NCI-H128 (cell line): ENCODE data around the gene ITGA8.
"Not testable (repeated sequence)": the region's sequence is repeated elsewhere in the genome, so short reads cannot be mapped to it uniquely, and the experiment has no call there.

Source experiments
- DNase-seq: peaks from one replicate; lab custom pipeline; 2025; ENCODE audit not compliant: unreplicated experiment; lab: John Stamatoyannopoulos, UW

The ITGA8 gene

DNA sequence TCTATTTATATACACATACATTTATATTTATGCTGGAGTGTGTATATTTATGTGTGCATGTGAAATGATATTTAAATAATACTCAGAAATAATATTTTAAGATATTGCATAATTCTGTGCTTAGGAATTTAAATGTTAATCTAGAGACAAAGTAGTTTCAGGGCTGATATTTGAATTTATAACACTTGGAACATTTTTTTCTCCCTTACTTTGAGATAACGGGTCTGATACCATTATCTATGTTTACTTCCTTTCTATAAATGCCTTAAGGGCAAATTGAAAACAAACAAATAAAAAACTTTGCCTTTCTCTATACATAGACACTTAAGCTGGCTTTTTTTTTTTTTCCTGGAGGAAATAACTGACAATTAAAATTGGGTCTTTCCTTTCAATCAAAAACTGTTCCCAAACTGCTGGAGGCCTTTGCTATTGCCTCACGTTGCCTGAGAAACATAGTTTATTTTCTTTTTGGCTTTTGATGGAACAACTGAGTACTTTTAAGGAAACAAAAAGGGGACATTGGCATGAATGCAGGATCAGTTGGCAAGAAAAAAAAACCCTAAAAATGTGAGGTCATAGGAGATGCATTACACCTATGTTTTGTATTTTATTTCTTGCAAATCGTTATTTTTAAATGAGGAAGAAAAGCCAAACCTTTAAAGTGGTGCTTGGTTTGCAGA is 98.7 kb downstream of the ITGA8 start:
- DNase-seq, result no peak

DNA sequence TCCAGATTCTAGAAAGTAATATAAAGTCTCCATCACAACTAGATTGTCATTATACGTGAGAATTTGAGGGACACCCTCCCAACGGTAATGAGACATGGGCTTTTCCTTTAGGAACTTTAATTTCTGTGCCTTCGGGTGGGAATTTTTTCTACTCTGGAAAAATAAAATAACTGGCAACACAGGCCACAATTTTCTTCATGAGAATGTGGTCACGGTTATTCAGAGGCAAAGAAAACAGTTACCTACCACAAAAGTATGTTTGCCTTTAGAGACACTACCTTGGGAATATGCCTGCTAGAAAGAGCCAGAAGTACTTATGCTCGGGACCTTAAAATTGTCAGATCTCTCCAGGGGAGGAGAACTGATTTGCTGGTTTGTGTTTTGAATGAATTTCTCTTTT is 99.4 kb downstream of the ITGA8 start:
- DNase-seq, result no peak

DNA sequence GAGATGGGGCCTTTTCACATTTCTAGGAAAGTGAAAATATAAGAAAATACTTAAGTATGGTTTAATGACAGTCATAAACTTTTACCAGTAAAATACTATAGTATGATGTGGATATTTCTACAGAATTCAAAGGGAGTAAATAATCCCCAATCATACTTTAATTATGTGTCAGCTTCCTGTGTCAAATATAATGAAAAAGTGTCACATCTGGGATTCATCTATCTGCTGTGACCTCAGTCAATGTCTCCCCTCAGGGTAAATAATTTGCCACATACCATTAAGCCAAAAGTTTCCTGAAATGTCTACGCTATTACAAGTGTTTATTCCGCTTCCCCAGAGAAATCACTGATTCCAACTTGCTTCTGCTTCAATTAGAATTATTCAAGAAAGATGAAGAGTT is 110.5 kb downstream of the ITGA8 start:
- no peak for DNase-seq

DNA sequence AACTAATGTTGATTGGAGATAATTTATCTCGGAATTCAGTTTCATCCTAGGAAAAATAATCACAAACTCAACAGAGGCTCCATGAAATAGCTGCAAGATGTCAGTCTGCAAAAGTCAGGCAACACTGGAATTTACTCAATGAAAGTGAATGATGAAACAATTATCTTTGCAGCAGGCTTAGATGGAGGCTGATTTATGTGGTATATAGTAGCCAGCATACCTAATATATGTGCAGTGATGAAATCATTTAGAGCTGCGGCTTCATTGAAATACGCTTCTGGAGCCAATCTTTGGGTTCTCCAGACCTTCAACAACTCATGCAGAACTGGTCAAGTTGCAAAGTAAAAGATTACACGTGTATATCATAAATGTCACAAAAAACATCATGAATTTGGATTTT is 113.3 kb downstream of the ITGA8 start:
- no peak for DNase-seq

DNA sequence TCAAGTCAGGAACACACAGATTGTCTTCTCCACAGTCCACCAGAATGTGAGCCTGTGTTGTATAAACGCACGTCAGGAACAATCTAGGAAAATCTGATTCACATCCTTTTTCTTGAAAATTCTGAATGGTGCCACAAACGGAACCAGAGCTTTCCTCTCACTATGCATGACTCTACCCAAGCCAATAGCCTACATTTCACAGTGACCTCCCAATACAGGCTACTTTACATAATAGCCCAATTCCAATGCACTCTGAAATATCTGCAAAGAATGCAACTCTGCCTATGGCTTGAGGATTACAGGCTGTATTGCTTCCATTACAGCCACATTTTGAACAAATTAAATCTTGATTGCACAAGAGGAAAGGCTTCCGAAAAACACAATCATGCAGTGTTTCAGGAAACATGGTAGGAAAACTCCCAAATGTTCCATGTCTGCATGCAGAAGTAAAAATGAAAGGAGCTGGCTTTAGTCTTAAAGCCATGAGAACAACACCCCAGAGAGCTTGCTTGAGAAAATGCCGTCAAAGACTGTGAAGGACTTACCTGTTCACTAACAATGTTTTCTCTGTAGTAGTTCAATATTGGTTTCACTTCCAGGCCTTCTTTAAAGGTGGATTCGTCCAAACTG is 113.9 kb downstream of the ITGA8 start:
- no peak for DNase-seq

DNA sequence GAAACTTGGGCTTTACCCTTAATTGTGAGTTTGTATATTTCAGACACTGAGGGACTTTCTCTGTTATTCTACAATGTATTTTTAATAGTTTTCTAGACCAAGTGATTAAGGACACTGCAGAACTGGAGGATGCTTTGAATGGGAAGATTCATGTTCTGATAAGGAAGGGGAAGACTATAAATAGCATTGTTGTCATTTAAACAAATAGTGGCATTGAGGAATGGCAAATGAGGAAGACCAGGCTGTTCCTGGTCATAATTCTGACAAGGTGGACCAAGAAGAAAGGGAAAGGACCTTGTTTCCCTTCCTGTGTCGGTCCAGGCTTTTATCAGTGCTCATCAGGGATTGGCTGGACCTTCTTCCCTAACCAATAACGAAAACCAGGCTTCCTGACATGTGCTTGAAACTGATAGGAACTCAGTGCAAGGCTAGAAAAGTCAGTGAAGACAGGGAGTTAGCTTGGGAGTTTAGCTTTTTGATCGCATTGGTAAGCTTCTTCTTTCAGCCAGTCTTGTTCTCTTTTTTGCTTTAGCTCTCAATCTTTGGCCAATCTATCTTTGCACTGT is 116.2 kb downstream of the ITGA8 start:
- DNase-seq, result no peak

DNA sequence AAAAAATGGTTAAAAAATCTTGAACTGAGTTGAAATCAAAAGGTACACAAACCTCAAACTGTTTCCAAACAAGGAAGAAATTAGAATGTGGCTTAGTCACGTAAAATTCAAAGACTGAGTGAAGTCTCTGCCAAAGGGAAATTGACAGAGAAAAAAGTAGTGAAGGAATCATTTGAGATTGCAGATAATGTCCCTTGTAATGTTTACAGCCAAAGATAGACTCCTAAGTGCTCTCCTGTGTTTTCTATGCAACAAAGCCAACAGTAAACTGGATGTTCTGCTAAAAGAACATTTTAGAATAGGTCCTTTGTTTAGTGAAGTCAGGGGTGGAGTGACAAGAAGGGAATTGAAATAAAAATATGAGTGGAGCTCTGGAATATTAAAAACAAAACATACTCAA is 117.9 kb downstream of the ITGA8 start:
- DNase-seq, result no peak

DNA sequence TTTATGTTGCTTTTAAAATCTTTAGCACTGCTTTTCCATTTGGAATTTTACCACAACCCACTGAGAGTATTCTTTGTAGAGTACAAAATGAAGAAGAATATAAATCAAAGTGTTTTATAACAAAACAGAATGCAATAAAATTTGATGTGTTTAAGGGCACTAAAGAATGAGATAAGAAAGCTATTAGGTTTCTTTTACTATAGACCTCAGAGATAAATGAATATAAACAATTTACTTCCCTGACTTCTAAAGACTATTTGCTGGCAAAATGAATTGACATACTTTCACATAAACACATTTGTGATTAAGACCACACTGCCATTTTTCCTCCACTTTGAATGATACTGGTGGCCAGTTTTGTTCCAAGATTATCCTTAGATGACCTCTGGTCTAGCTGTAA is 124.5 kb downstream of the ITGA8 start:
- DNase-seq, result no peak

DNA sequence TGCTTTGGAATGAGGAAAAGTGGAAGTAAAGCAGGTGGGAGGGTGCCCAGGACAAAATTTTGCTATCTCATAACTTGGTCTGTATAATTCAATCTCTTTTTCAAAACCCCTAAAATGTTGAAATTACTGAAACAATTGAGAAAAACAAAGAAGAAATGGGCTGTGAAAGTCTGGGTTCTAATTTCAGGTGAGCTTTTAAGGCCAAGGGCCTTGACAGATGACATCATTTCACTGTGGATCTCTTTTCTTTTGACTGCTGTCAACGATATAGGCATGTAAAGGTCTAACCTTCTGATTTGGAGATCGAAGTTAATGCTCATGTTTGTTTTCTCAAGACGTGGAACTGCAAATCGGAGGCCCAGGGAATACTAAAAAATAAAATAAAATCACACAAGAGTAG is 127.8 kb downstream of the ITGA8 start:
- DNase-seq, result no peak

DNA sequence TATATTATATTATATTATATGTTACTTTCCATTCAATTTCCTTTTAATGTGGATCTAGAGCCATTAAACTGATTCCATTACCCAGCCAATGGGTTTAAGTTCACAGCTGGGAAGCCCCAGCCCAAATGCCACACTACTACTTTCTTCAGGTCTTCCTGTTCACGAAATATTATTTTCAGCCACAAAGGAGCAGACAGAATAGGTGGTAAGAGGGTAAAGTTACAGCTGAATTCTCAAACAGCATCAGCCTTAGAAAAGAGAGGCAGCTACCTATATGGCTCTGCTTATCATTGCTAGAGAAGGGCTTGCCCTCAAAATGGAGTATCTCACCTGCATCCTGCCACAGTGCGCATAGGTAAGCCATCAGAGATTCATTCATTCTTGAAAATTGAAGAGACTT is 128.3 kb downstream of the ITGA8 start:
- no peak for DNase-seq

DNA sequence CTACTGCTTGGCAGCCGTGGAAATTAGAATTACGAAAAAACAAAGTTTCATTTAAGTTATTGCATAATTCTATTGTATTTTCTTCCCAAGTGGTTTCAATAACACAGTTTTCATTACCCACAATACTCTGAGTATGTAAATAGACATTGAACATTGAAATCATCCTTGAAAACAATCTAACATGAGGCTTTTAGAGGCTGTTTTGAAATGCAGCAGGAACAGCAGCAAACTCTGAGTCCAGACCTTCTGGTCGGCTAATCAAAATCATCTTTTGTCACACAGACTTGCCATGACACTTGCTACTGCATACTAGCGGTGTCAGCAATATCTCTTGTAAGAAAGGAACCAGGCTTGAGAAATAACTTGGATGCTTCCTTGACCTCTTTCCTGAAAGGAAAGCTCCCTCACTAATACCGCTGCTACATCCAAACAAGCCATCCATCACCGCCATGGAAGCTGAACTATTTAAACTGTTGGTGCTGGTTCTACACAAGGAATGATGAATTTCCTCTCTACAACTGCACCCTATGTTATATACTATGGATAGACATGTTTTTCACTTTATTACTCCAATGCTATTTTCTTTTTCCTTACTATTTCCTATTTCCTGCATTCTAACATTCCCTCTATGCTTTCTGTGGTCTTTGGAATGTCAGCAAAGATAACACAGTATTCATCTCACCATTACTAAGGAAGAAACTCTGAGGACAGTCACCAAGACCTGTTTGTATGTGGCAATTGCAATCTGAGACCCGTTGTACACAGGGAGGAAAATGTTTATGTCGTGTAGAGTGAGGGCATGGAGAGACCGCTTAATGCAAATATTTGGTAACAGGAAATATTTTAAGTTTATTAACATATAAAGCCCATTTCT is 130.8 kb downstream of the ITGA8 start:
- no peak for DNase-seq

DNA sequence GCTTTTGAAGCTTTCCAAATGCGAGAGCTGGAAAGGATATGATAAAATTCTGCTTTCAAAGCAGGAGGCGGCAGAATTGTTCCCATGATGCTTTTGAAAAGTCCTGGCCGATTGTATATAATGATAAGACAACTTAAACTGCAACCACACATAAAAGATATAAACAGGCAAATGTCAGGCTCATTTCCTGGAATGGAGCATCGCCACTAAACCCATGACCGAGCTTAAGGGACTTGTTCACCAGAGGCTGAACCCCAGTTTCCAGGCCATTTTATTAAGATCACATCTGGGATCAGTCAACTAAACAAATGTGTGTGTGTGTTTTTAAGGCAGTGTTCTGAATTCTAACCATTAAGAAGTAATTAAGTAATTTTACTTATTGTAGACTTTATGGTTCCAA is 131.6 kb downstream of the ITGA8 start:
- DNase-seq, result no peak

DNA sequence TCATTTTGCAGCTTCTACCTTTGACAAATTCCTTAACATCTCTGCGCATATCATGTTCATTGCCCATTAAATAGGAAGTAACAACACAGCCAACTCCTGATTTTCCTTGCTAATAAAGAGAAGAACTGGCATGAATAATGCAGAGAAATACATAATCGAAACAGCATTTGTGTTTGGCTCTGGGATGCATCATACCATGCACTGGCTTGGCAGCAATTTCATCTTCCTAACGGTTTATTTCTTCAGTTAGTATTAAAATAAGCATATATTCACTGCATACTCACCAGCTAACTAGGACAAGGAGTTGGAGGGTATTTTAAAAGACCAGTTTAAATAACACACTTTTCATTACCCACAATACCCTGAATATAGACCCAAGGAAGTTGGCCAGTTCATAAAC is 132.5 kb downstream of the ITGA8 start:
- no peak for DNase-seq

DNA sequence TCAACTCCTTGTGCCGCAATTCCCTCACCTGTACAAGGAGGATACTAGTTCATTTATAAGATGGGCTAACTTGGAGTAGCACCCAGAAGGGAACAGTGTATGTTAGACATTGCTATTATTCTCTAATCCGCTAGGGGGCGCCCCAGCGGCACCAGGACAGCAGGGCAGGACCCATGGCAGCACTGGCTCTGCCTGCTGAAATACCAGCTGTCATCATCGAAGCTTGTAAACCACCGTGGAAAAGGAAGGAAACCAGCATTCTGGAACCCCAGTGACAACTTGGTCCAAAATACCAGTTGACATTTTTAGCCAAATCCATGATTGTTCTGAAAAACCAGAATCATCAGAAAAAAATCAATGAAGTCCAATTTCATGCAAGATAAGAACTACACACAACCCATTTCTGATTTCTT is 134.4 kb downstream of the ITGA8 start:
- DNase-seq, result peak; percentile 3

DNA sequence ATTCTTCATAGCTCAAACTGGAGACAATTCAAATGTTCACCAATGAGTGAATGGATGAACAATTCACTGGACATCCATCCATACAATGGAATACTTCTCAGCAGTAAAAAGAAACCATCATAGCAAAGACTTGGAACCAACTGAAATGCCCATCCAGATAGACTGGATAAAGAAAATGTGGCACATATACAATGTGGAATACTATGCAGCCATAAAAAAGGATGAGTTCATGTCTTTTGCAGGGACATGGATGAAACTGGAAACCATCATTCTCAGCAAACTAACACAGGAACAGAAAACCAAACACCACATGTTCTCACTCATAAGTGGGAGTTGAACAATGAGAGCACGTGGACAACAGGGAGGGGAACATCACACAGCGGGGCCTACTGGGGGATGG is 136.8 kb downstream of the ITGA8 start:
- not testable (repeated sequence) for DNase-seq

DNA sequence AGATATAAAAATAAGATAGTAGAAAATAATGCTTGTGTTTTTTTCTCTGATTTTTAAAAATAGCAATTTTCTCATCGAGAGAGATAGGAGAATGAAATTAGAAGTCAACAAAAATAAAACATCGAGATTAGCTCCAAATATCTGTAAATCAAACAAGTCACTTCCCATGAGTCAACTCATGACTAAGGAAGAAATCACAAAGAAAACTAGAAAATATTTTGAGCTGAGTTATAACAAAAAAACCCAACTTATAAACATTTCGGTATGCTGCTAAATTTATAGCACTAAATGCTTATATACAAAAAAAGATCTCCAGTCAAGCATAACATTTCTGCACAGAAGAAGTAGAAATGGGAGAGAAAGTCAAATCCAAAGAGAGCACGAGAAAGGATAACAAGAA is 140.1 kb downstream of the ITGA8 start:
- no peak for DNase-seq

DNA sequence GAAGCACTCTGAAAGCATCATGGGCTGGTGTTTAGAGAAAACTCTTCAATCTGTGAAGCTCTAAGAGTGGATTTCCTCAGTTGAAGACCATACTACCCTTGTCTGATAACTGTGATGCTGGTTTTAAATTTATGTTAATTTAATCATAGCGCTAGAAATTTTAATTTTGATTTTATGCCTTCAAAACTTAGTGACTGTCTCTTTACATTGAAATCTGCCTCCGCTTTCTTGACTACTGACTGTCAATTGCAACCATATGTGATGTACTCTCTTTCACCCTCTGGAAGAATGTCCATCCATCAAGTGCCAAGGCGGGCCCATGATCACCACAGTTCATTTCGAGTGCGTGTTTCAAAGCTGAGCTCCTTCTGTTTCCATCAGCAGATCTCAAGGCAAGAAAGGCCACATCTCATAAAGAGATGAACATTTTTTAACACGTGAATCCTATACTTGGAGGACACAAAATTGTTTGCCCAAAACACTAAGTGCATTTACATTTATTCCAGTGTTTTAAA is 147.1 kb downstream of the ITGA8 start:
- DNase-seq, result no peak

DNA sequence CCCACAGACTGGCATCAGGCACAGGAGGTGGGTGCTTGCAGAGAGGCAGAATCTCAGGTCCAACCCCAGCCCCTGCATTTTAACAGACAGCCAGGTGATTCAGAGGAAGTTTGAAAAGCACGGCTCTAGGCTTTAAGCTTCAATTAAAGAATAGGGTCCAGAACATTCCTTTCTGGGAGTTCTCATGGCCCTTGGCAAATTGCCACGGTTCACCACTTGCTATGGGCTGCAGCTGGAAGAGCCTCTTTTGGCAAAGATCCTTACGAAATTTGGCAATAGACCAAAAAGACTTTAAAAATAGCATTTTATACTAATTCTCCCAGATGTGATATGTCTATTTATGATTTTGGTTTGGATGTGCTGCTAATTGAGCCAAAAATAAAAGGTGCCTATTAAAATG is 148.1 kb downstream of the ITGA8 start:
- no peak for DNase-seq

DNA sequence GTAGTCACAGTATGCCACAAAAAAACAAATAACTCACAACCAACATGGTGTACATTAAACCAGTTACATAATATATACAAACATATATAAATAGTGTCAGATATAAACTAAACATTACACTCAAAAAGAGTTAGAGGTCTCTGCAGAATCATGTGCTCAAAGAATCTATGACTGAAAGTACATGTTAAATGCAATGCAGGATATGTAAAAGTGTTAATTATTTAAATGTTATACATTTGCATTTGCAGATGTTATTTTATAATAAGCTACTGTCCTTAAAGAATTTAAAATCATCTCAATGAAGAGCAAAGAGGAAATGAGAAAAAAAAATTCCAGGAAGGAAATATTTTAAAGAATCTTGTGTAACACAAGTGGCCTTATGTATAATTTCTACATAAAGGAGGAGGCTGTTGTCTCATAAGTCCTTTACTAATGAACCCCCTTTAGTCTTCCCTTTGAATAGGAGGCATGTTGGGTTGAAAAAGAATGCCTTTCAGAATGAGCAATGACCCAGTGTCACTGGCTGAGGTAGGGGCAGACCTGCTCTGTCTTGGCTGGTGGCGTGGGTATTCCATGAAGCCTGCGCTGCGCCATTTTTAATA is 148.9 kb downstream of the ITGA8 start:
- DNase-seq, result no peak

DNA sequence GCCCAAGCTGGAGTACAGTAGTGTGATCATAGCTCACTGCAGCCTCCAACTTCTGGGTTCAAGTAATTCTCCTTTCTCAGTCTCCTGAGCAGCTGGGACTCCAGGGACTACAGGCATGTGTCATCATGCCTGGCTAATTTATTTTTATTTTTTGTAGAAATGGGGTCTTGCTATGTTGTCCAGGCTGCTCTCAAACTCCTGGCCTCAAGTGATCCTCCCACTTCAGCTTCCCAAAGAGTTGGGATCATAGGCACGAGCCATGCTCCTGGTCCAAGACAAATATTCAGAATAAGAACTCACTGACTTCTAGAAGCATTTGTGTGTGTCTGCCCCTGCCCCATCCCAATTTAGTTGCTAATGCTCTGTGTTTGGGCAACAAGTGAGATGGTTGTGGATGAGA is 151.8 kb downstream of the ITGA8 start:
- no peak for DNase-seq

DNA sequence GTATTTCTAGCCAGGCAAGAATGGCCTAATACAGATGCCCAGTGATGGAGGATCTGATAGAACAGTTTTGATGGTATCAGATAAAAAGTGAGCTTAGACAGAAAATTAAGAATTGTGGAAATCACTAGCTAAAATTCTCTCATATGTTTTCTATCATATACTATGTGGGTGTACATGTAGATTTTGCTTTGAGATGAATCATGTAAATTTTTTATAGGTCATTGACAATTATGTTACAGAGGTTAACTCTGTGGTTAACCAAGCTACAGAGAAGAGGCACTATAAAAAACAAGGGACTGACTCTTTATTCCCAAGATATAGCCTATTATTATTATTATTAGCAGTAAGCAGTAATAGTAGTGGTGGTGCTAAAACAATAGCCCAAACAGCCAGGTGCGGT is 156.5 kb downstream of the ITGA8 start:
- DNase-seq, result no peak
